GM12874 (cell line): ENCODE data around the gene JAM3.

Experiments
- CTCF ChIP-seq: IDR thresholded peaks from 2 replicates; pipeline ENCODE4 v1.5.1; 2011; ENCODE audit warnings: low read depth, mild to moderate bottlenecking, control low read depth, low read length, moderate library complexity; ENCODE audit not compliant: insufficient read depth

JAM3 gene

DNA sequence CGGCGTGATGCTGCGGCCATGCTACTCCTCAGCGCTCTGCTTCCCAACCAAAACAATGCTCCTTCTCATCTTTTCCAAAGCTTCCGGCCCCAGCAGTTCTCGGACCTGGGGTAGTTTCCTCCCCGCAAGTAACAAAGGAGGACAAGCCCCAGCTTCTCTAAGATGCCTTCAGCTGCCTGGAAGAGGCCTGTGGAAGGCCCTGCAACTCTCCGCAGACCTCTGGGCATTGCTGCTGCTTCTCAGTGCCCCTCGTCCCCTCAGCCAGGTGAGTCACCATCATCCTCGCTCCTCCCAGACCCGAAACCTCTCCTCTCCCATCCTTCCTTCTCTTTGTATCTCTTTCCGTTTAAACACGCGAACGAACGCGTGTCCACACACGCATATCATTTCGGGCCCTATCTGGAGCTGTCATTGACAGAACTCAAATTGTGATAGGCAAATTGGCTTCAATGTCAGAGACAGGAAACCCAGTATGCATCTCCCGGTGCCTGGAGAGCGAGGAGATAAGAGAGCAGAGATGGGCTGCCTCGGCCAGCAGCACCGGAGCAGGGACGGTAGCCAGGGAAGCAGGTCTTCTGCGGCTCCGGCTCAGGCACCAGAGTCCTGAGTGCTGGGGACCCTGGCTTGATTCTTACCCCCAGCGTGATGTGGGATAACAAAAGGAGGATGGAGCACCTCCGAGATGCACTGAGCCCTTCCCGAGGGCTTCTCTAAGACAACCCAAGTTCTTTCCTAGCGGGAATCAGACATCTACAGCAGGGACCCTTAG is 22.0 kb upstream of the JAM3 start:
- no peak for TF ChIP-seq CTCF

DNA sequence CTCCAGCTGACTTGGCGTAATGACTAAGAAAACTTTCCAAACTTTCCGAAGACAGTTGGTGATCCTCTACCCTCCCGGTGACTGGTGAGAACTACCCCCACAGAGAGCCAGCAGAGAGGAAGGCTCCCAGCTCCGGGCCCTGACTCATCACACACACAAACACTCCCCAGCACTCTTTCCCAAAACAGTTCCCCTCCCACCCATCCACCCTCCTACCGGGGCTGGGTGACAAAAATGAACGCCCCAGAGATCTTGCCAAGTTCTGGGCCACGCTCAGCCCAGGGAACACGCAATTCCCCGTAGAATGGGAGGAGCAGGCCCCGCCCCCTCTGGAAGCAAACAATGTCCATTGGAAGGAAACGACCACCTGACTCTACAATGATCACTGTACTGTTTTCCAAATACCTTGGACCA is 21.3 kb upstream of the JAM3 start:
- no peak for TF ChIP-seq CTCF

GRCh38 chr11:134048028-134048427 is 20.8 kb upstream of the JAM3 start:
- no peak for TF ChIP-seq CTCF

- no peak for TF ChIP-seq CTCF
These were observed 19.6 kb upstream of the JAM3 start for GRCh38 chr11:134049303-134049702.

GRCh38 chr11:134050541-134051383 is 18.1 kb upstream of the JAM3 start:
- peak; percentile 88 for TF ChIP-seq CTCF

GRCh38 chr11:134052395-134052987 is 16.4 kb upstream of the JAM3 start:
- TF ChIP-seq CTCF = no peak
